BJ (cell line): Measurements from ENCODE around the gene KCNJ6. TPM values are rescaled to one million over a fixed set of nuclear protein-coding genes. Genes with fewer than 3 reads are reported as not detected.

Experiments
- CTCF ChIA-PET: fragments of 350-600 bp; formaldehyde crosslinking; extraction: SDS; loops from one replicate; lab custom pipeline; 2021; ENCODE audit warnings: antibody characterized with exemption, inconsistent platforms; lab: Yijun Ruan, JAX
- POLR2A ChIA-PET: fragments of 300-600 bp; sonication (Branson Sonifier 250); formaldehyde crosslinking; extraction: SDS; loops from one replicate; lab custom pipeline; 2021; ENCODE audit warnings: antibody characterized with exemption; lab: Charles Lee
- DNase-seq: peaks from one replicate; pipeline ENCODE4 v3.0.0-alpha.2; 2011; ENCODE audit warnings: low read depth
- H3K27me3 ChIP-seq: 2 replicates; pipeline ENCODE4 v1.6.0; 2011; ENCODE audit warnings: low read length; ENCODE audit not compliant: control insufficient read depth, insufficient read depth
- H3K36me3 ChIP-seq: 2 replicates; pipeline ENCODE4 v1.5.1; 2011; ENCODE audit warnings: low read length; ENCODE audit not compliant: control insufficient read depth, insufficient read depth
- H3K4me3 ChIP-seq: 2 replicates; pipeline ENCODE4 v1.5.1; 2011; ENCODE audit warnings: low read depth, mild to moderate bottlenecking, control low read depth, low read length
- CTCF ChIP-seq: IDR thresholded peaks from 2 replicates; pipeline ENCODE4 v1.5.1; 2011; ENCODE audit warnings: low read depth, mild to moderate bottlenecking, control low read depth, inconsistent platforms, low read length, moderate library complexity; ENCODE audit not compliant: insufficient read depth
- polyA plus RNA-seq: library from polyadenylated mRNA; depleted of rRNA; stranded (reverse); fragments of >200 nt; gene quantifications from 2 replicates; pipeline ENCODE4 v1.2.3, GENCODE V29; 2011

The KCNJ6 gene
- polyA plus RNA-seq, 1 experiment: 0.01 TPM

- CTCF ChIA-PET: interaction anchor here (0.6 to 1.7 kb wide), 4 partner anchors 9 to 28 kb away, joined by 3 to 4 read pairs (median 4); no protein-coding TSS in a partner anchor
Measured at GRCh38 chr21:37658817-37659458, 257.3 kb downstream of the KCNJ6 start.

GRCh38 chr21:37658121-37658816, 258.0 kb downstream of the KCNJ6 start:
- no peak for DNase-seq
- TF ChIP-seq CTCF: no peak
- H3K27me3 ChIP-seq: peaks cover 7% of the 10 kb centered on the region; the same call in 1 of the 2 replicates
- no peak overlapping the region for H3K4me3 ChIP-seq
- ChIA-PET CTCF (interaction anchor here (0.6 to 1.7 kb wide), 4 partner anchors 9 to 27 kb away, joined by 3 to 4 read pairs (median 4); no protein-coding TSS in a partner anchor), POLR2A (no interaction called here)
- H3K36me3 ChIP-seq: no peaks in the 10 kb centered on the region

More at GRCh38 chr21:37658817-37659458, 257.3 kb downstream of the KCNJ6 start:
- peak; percentile 68 for TF ChIP-seq CTCF
- POLR2A ChIA-PET: no interaction called here
- Histone ChIP-seq H3K27me3 (peaks cover 6% of the 10 kb centered on the region; the same call in 1 of the 2 replicates), H3K4me3 (no peak overlapping the region), H3K36me3 (no peaks in the 10 kb centered on the region)
- peak; percentile 74 for DNase-seq

GRCh38 chr21:37656899-37657298, 259.4 kb downstream of the KCNJ6 start:
- no peak overlapping the region for H3K4me3 ChIP-seq
- TF ChIP-seq CTCF: no peak
- CTCF ChIA-PET: interaction anchor here (0.6 kb wide), 1 partner anchor 404 kb away, joined by 3 read pairs; no protein-coding TSS in a partner anchor
- no peaks in the 10 kb centered on the region for H3K36me3 ChIP-seq
- H3K27me3 ChIP-seq: peaks cover 9% of the 10 kb centered on the region; the same call in 1 of the 2 replicates
- POLR2A ChIA-PET: no interaction called here
- no peak for DNase-seq

- H3K36me3 ChIP-seq: no peaks in the 10 kb centered on the region
- H3K27me3 ChIP-seq: peaks cover 11% of the 10 kb centered on the region; the same call in 1 of the 2 replicates
- no peak for TF ChIP-seq CTCF
- POLR2A ChIA-PET: no interaction called here
- no peak overlapping the region for H3K4me3 ChIP-seq
- CTCF ChIA-PET: no interaction called here
- no peak for DNase-seq
Measured at GRCh38 chr21:37655611-37656300, 260.5 kb downstream of the KCNJ6 start.
